Raji (cell line): ENCODE measurements around the gene NRXN3.

Experiments
- POLR2A ChIP-seq: IDR thresholded peaks from 2 replicates; pipeline ENCODE4 v1.6.1; 2011; ENCODE audit warnings: low read depth, low read length, control low read depth; ENCODE audit not compliant: insufficient read depth

NRXN3 gene

DNA sequence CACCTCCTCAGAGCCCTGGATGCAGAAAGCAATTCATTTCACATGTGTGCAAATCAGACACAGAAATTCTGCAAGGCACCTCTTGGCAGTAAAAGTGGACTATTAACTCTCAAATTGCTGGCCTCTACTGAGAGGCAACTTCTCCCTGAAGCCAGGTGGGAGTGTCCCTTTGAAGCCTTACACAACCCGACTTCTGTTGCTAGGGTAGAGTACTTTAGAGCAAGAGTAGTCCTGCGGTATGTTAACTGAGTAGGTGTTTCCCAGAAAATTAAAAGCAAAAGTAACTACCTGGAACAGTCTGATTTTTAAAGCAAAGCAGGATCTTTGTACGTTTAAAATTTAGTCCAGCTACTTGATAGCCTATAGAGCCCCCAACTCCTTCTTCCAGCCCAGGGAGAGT, 1557.7 kb downstream of the NRXN3 start:
- no peak for TF ChIP-seq POLR2A

DNA sequence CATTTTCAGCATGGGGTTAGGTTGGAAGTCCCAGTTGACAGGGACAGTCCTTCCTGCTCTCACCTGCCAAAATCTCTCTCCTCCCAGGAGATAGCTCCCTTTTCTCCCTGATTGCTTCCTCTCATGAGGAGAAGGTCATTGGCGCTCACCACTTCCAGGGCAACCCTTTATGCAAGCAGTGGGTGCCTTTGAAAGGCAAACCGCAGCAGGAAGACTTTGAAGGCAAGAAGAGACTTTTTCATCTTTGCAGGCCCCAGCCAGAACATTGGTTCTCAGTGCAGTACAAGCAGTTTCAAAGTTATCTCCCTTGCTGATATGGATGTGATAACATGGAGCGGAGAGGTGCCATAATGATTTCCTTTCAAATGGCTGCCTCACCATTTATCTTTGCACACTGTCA, 1558.2 kb downstream of the NRXN3 start:
- TF ChIP-seq POLR2A, result no peak

DNA sequence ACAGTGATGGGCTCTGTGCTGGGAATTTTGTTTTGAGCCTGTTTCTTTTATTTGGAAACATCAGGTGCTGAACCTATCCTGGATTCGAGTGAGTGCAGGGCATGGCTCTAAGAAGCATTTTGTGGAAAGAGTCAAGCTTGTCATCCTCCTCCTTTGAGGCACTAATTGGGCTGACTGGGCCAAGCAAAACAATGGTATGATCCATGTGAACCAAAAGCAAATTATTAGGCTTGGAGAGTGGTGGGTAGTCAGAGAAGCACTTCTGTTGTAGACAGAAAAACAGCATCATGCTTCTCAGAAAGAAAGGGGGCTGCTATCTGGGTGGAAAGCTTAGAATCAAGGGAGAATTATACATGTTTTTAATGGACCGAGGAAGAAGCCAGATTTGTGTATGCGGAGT, 1559.6 kb downstream of the NRXN3 start:
- no peak for TF ChIP-seq POLR2A

DNA sequence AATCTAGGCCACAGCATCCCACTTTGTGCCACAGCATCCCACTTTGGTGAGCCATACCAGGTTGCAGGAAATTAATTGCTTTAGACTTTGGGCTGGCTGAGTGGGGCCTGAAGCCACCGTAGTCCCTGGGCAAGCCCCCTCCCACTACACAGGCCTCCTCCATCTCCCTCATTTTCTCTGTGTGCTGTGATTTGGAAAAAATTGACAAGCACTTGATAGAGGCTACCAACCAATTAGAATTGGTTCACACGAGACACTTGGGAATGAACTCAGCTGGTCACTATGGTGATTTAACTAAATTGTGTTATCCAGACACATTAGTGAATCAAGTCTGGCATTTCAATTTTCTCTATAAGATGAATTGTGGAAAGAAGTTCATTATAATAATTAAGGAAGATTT, 1560.0 kb downstream of the NRXN3 start:
- TF ChIP-seq POLR2A, result no peak

DNA sequence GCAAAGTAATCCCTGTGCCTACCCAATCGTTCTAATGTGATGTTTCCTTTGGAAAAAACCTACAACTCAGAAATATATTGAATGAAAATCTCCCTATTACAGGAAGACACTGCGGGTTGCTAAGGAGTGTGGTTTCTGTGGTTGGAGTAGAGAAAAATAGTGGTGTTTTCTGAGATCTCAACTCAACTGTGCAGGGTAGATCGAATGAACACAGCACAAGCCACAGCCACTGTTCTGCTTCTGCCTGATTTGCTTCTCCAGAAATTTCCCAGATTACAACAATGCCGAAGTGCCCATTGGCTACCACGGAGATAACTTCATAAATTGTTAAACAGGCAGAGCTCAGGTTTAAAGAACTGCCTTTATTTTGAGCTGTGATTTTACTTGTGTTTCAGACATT, 1560.8 kb downstream of the NRXN3 start:
- TF ChIP-seq POLR2A, result no peak

DNA sequence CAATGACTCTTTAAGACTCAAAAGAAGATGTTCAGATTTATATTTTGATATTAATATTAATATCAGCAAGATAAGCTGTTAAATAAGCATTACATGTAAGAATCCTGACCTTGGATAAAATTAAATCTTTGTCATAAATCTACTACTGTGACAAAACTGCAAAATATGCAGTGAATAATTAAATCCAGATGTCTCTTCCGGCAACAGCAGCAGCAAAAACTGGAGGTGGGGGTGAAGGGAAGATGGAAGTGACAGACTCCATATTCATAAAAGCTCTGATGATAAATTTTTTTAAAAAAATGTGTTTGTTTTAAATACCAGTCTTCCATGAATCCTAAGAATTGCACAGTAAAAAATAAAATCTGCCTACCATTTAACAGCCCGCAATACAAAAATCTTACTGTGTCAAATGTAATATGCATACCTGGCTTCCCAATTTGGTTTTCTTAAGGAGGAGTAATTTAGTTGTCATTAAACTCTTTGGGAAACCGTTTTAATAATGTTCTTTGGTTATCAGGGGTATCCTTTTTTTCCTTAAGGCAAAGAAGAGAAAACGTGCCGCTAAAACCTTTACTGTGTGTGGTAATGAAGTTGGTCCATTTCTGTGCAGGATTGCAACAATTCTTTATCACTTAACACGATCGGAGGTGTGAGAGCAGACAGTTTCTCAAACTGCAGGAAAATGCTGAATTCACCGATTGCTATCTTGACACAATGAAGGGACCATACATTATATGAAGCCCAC, 1562.9 kb downstream of the NRXN3 start:
- TF ChIP-seq POLR2A, result no peak

DNA sequence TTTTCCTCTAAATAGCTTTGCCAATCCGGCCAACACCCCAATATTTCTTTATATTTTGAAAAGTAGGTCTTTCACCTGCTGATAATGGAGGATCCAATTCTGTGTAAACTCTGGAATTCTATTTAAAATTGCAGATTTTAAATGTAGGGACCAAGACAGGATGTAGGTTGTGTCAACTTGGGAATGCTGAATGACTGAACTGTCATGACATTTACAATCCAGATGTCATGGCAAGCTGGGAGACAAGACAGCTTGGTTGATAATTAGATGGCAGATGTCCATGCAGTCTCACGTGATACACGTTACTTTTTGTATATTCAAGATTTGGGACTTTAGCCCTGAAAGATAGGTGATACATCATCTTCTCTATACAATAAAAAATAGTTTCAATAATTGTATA, 1564.0 kb downstream of the NRXN3 start:
- no peak for TF ChIP-seq POLR2A

DNA sequence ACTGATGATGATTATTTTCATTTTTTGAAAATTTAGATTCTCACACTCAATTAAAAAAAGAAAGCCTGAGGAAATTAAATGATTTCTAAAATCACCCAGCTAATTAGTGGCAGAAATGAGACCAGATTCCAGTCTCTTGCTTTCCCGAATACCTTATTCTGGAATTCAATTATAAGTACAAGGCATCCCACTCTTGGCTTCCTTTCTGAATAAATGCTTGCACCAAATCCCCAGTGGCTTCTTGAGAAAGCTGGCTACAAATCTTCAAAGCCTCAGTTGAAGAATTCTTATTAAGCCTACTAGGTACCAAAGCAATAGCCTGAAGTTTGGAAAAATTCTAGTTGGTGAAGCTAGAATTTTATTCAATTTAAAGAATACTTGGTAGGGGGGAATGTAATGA, 1564.5 kb downstream of the NRXN3 start:
- TF ChIP-seq POLR2A, result no peak

DNA sequence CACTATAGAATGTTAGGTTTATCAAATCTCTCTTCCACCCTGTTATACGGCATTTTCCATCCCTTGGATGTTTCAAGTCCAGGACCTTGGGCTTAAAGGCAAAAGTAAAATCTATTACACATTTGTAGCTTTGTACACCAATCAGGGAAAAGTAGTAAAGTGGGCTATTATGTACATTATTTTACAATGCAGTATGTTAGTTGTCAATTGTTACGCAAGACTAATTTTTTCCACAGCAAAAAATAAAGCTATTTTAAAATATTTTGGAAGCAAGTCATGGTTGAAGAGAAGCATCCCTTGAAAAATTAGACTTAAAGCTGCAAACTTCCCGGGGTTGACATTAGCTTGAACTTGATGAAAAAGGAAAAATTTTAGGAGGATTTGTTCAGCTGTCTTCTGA, 1564.9 kb downstream of the NRXN3 start:
- no peak for TF ChIP-seq POLR2A

DNA sequence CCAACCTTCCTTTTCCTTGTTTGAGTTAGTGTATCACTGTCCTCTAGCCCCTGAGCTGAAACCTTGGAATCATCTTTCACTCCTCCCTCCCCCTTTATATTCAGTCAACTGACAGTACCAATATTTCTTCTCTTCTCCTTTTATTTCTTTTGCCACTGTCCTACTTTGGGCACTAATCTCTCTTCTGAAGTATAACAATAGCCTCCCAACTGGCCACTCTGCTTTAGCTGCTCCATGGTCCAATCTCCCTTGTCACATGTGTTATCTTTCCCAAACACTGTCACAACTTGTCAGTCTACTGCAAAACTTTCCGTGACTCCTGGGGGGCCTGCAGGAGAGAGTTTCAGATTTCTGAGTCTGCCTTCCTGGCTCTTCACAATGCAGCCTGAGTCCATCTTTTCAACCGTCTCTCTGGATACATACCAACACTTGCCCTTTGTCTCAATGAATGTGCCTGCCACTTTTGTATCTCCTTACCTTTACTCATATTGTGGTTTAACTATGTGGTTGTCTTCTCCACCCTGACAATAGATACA, 1570.0 kb downstream of the NRXN3 start:
- no peak for TF ChIP-seq POLR2A

DNA sequence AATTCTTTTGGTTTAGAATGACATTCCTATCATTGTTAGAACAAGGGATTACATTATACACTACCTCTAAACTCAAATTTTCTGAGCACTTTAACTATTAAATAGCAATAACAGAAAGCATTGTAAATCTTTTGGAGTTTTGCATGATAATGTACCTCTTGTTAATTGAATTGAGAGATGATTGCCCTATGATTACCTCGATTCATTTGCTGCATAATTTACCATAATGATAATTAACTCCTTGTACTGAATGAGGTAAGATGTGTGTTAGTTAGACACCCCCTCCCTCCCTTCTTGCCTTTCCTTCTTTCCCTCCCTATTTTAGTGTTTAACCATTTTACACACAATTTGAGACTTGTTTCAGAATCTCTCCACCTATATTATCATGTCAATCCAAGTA, 1572.0 kb downstream of the NRXN3 start:
- TF ChIP-seq POLR2A, result no peak

DNA sequence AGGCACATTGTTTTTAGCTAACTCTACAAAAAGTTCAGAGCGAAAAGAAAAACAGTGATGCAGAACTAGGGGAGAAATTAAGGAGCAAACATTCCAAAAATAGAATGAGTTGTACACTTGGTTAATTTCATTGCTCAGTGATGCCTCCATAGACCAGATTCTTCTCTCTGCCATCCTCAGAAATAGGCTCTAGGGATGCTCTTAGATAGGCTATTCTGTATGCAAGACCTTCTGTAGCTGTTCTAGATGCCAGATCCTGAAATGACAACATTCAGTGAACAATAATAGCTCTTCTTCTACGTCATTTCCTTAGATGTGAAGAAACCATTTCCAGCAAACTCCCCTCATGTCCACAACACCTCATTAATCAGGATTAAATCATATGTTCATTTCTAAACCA, 1574.9 kb downstream of the NRXN3 start:
- no peak for TF ChIP-seq POLR2A

DNA sequence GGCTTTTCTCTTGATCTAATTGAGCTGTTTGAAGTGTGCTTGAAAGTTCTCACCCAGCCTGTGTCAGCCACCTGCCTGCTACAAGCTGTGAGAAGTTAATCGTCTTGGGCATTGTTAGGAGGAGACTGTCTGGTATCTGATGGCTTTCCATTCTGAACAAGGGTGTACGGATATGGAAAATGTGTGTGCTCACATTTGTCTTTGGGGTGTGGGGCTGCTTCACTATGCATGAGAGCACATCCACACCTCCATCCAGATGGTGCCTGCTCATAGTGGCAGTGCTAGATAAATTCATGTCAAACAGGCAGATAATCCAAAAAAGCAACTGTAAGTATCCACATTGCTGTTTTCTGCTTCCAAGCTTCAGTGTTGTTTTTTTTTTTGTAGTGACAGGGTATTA, 1578.9 kb downstream of the NRXN3 start:
- TF ChIP-seq POLR2A, result no peak

DNA sequence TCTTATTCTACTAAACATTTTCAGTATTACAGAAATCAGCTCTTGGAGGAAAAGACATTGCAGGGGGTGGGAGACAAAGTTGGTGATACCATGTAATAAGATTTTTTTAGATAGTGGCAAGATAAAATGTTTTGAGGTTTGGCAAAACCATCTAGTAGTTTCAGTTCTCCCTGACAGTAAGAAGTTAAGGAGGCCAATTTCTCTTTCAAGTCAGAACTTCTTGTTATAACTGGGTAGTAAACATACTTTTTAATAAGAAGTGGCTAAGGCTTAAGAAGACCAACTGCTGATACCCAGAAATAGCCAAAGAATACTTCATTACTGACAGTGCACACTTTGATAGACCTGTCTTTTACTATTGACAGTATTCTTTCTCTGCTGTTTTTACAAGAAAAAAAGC, 1588.8 kb downstream of the NRXN3 start:
- no peak for TF ChIP-seq POLR2A

DNA sequence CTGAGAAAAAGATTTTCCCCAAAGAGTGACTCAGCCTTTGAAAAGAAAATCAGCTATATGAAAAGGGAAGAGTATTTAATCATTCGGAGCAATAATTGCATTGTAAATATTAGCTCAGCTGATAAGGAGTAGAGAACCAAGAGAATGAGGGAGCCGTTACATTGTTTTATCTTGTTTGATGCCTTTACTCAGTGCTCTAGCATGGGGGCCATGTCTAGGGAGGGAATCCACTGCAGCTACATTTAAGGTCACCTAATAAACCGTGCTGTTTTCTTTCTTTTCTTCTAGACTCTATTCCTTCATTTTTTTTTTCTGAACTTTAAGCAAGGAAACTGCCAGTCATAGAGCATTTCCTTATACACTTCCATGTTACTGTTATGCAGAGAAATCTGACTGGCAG, 1594.2 kb downstream of the NRXN3 start:
- no peak for TF ChIP-seq POLR2A

DNA sequence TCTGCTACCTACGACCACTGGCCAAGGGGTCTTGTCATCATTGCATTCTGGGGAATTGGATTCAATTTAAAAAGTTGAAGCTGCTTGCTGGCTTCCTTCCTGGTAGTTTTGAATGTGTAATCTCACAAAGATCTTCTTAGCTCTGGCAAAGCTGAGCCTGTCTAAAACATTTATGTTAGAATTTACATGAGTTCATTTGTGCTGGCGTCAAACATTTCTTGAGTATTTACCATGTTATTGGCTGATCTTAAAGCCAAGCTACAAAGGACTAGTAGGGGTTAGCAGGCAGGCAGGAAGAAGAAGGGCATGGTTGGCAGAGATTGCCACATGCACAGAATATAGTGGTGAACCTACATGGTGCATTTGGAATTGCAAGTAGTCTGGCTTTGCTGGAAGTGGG, 1596.3 kb downstream of the NRXN3 start:
- TF ChIP-seq POLR2A, result no peak

DNA sequence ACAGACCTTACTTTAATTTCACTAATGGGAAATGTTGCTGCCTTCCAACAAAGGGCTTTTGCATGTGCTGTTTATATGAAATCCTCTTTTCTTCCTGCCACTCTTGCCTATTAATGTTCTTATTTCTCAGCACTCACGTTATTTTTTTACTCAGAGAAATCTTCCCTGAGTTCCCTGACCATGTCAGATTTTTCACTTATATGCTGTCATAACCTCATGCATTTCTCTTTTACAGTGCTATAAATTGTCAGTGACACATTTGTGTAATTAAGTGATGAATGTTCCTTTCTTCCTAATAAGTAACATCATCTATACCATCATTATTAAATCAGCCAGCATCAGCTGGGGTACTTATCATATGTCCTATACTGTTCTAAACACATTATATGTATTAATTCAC, 1597.1 kb downstream of the NRXN3 start:
- no peak for TF ChIP-seq POLR2A
